Measurements from ENCODE around the gene THSD4. TPM values are rescaled to one million over a fixed set of nuclear protein-coding genes. Genes with fewer than 3 reads are reported as not detected.

Gene THSD4
- total RNA-seq, 1 experiment from 2014 or later: 65.4 TPM

GRCh38 chr15:71709808-71710418 is 594.6 kb downstream of the THSD4 start:
- no peak overlapping the region for H3K4me3 ChIP-seq (ENCODE audit: low read depth in 2 of 2, low read length in 2 of 2)
- DNase-seq (ENCODE audit: low read depth, low spot score) (no peak), ATAC-seq (no peak)
- H3K4me1 ChIP-seq (ENCODE audit: control insufficient read depth, insufficient read depth, low read length): peaks cover 4% of the 10 kb centered on the region; the same call in 1 of the 2 replicates
- H3K9me3 ChIP-seq (ENCODE audit: control insufficient read depth, insufficient read depth, low read depth, low read length): no peaks in the 10 kb centered on the region
- no TSS peak for BruUV-seq (replicated peaks)
- no peak overlapping the region for H3K27ac ChIP-seq (ENCODE audit: low read length)
- H3K36me3 ChIP-seq (ENCODE audit: control insufficient read depth, insufficient read depth, low read length): no peaks in the 10 kb centered on the region
- in situ Hi-C loops (cut with HindIII; ENCODE audit: low pct_unique_long_range_greater_than_20kb, low sequenced_read_pairs) (no loop called here), intact Hi-C loops (cut with micrococcal nuclease; ENCODE audit: unreplicated experiment) (no loop called here)
- POLR2A ChIA-PET: interaction anchor here (0.5 kb wide), 1 partner anchor 601 kb away, joined by 3 read pairs; no protein-coding TSS in a partner anchor
- TF ChIP-seq CTCF (IDR thresholded peaks at IDR 0.05) (no peak), TCF7L2 (IDR thresholded peaks at IDR 0.05; ENCODE audit: low read depth, low read length) (no peak), REST (IDR thresholded peaks at IDR 0.05; ENCODE audit: insufficient read depth in 1 of 2, low read depth in 2 of 2, low read length in 1 of 2) (no peak), SIN3A (IDR thresholded peaks at IDR 0.05; ENCODE audit: borderline replicate concordance, insufficient read depth, low read depth, low read length) (no peak), POLR2AphosphoS5 (IDR thresholded peaks at IDR 0.05; ENCODE audit: low read depth, low read length) (no peak)
- no peaks in the 10 kb centered on the region for H3K27me3 ChIP-seq (ENCODE audit: control insufficient read depth, insufficient read depth, low read length)
- CTCF ChIA-PET: no interaction called here

- Histone ChIP-seq H3K27me3 (ENCODE audit: control insufficient read depth, insufficient read depth, low read length) (no peaks in the 10 kb centered on the region), H3K4me1 (ENCODE audit: control insufficient read depth, insufficient read depth, low read length) (peaks cover 4% of the 10 kb centered on the region; the same call in 1 of the 2 replicates), H3K9me3 (ENCODE audit: control insufficient read depth, insufficient read depth, low read depth, low read length) (no peaks in the 10 kb centered on the region), H3K27ac (ENCODE audit: low read length) (no peak overlapping the region), H3K4me3 (ENCODE audit: low read depth in 2 of 2, low read length in 2 of 2) (no peak overlapping the region), H3K36me3 (ENCODE audit: control insufficient read depth, insufficient read depth, low read length) (no peaks in the 10 kb centered on the region)
- intact Hi-C loops (cut with micrococcal nuclease; ENCODE audit: unreplicated experiment) (no loop called here), in situ Hi-C loops (cut with HindIII; ENCODE audit: low pct_unique_long_range_greater_than_20kb, low sequenced_read_pairs) (no loop called here)
- BruUV-seq (replicated peaks): no TSS peak
- CTCF ChIA-PET: interaction anchor here (0.9 kb wide), 1 partner anchor 32 kb away, joined by 5 read pairs; no protein-coding TSS in a partner anchor
- TF ChIP-seq POLR2AphosphoS5 (IDR thresholded peaks at IDR 0.05; ENCODE audit: low read depth, low read length) (no peak), SIN3A (IDR thresholded peaks at IDR 0.05; ENCODE audit: borderline replicate concordance, insufficient read depth, low read depth, low read length) (no peak), CTCF (IDR thresholded peaks at IDR 0.05) (no peak), REST (IDR thresholded peaks at IDR 0.05; ENCODE audit: insufficient read depth in 1 of 2, low read depth in 2 of 2, low read length in 1 of 2) (no peak), TCF7L2 (IDR thresholded peaks at IDR 0.05; ENCODE audit: low read depth, low read length) (no peak)
- ATAC-seq (no peak), DNase-seq (ENCODE audit: low read depth, low spot score) (no peak)
- POLR2A ChIA-PET: no interaction called here
Measured at GRCh38 chr15:71712182-71712581, 596.9 kb downstream of the THSD4 start.
